Inflammatory macrophage treated with lipopolysaccharide for 4 hours (primary cell): ENCODE data around the gene PHKG2.
"Not testable (repeated sequence)": the region's sequence is repeated elsewhere in the genome, so short reads cannot be mapped to it uniquely, and the experiment has no call there.

Experiments used
- DNase-seq: peaks from one replicate; pipeline ENCODE4 v3.0.0-alpha.2; 2020

Gene PHKG2

GRCh38 chr16:30747799-30748633, at the start of gene PHKG2:
Gene PHKG2, plus strand, starts transcription at chr16:30748425. Its CDS starts 396 bp downstream, at chr16:30748821.
- DNase-seq, result peak; percentile 99

GRCh38 chr16:30698816-30699614, 49.2 kb upstream of the PHKG2 start, which contains the start of gene SRCAP:
Gene SRCAP, plus strand, starts transcription at chr16:30699171. Its CDS starts 1,654 bp downstream, at chr16:30700825.
- DNase-seq, result peak; percentile 84

GRCh38 chr16:30699615-30700099, 48.6 kb upstream of the PHKG2 start:
- DNase-seq, result no peak

GRCh38 chr16:30700491-30700890, 47.7 kb upstream of the PHKG2 start:
- no peak for DNase-seq

GRCh38 chr16:30700971-30701370, 47.3 kb upstream of the PHKG2 start:
- no peak for DNase-seq

- DNase-seq, result not testable (repeated sequence)
Observed at GRCh38 chr16:30703071-30703470, 45.2 kb upstream of the PHKG2 start.

GRCh38 chr16:30703971-30704370, 44.3 kb upstream of the PHKG2 start:
- no peak for DNase-seq

- no peak for DNase-seq
Observed at GRCh38 chr16:30706046-30706445, 42.2 kb upstream of the PHKG2 start.

- no peak for DNase-seq
Observed at GRCh38 chr16:30710971-30711370, 37.3 kb upstream of the PHKG2 start.

- no peak for DNase-seq
Observed at GRCh38 chr16:30711712-30712111, 36.5 kb upstream of the PHKG2 start.

- DNase-seq, result peak; percentile 95
Observed at GRCh38 chr16:30715750-30716445, 32.3 kb upstream of the PHKG2 start.

- no peak for DNase-seq
Observed at GRCh38 chr16:30720086-30720485, 28.1 kb upstream of the PHKG2 start.

GRCh38 chr16:30720694-30721093, 27.5 kb upstream of the PHKG2 start:
- DNase-seq, result no peak

- no peak for DNase-seq
Observed at GRCh38 chr16:30721167-30721566, 27.1 kb upstream of the PHKG2 start.

GRCh38 chr16:30721606-30722005, 26.6 kb upstream of the PHKG2 start:
- no peak for DNase-seq

- DNase-seq, result no peak
Observed at GRCh38 chr16:30722443-30722842, 25.8 kb upstream of the PHKG2 start.

- no peak for DNase-seq
Observed at GRCh38 chr16:30722916-30723315, 25.3 kb upstream of the PHKG2 start.

GRCh38 chr16:30723725-30724355, 24.4 kb upstream of the PHKG2 start:
- no peak for DNase-seq

GRCh38 chr16:30724641-30725417, 23.4 kb upstream of the PHKG2 start:
- peak; percentile 87 for DNase-seq

GRCh38 chr16:30725418-30725792, 22.8 kb upstream of the PHKG2 start:
- no peak for DNase-seq

GRCh38 chr16:30728321-30728720, 19.9 kb upstream of the PHKG2 start:
- no peak for DNase-seq
